ENCODE data around the gene MRPL42.
"Not testable (repeated sequence)": the region's sequence is repeated elsewhere in the genome, so short reads cannot be mapped to it uniquely, and the experiment has no call there.

MRPL42 gene

GRCh38 chr12:93447555-93448290 lies 19.6 kb upstream of the MRPL42 start:
- no peak for DNase-seq (ENCODE audit: low read depth)

GRCh38 chr12:93448796-93449195 lies 18.5 kb upstream of the MRPL42 start:
- no peak for DNase-seq (ENCODE audit: low read depth)

- no peak for DNase-seq (ENCODE audit: low read depth)
Measured at GRCh38 chr12:93449277-93449676, 18.0 kb upstream of the MRPL42 start.

GRCh38 chr12:93451423-93452158 lies 15.7 kb upstream of the MRPL42 start:
- no peak for DNase-seq (ENCODE audit: low read depth)

GRCh38 chr12:93453633-93454032 lies 13.7 kb upstream of the MRPL42 start:
- DNase-seq (ENCODE audit: low read depth) = no peak

GRCh38 chr12:93456077-93456476 lies 11.2 kb upstream of the MRPL42 start:
- DNase-seq (ENCODE audit: low read depth) = no peak

GRCh38 chr12:93459097-93459496 lies 8.2 kb upstream of the MRPL42 start:
- DNase-seq (ENCODE audit: low read depth) = no peak

GRCh38 chr12:93460003-93460402 lies 7.3 kb upstream of the MRPL42 start:
- no peak for DNase-seq (ENCODE audit: low read depth)

- DNase-seq (ENCODE audit: low read depth) = no peak
Measured at GRCh38 chr12:93460902-93461301, 6.4 kb upstream of the MRPL42 start.

GRCh38 chr12:93461503-93461902 lies 5.8 kb upstream of the MRPL42 start:
- no peak for DNase-seq (ENCODE audit: low read depth)

GRCh38 chr12:93465841-93466240 lies 1.5 kb upstream of the MRPL42 start:
- DNase-seq (ENCODE audit: low read depth) = no peak

GRCh38 chr12:93466625-93467350 lies 526 bp upstream of the MRPL42 start:
- no peak for DNase-seq (ENCODE audit: low read depth)

- DNase-seq (ENCODE audit: low read depth) = no peak
Measured at GRCh38 chr12:93468008-93468371, 676 bp downstream of the MRPL42 start.

GRCh38 chr12:93469386-93469785 lies 2.1 kb downstream of the MRPL42 start:
- DNase-seq (ENCODE audit: low read depth) = no peak

- no peak for DNase-seq (ENCODE audit: low read depth)
Measured at GRCh38 chr12:93476555-93476954, 9.2 kb downstream of the MRPL42 start.

- no peak for DNase-seq (ENCODE audit: low read depth)
Measured at GRCh38 chr12:93482721-93483120, 15.4 kb downstream of the MRPL42 start.

- no peak for DNase-seq (ENCODE audit: low read depth)
Measured at GRCh38 chr12:93483151-93483807, 16.0 kb downstream of the MRPL42 start.

GRCh38 chr12:93484315-93484981 lies 17.1 kb downstream of the MRPL42 start:
- no peak for DNase-seq (ENCODE audit: low read depth)

- not testable (repeated sequence) for DNase-seq (ENCODE audit: low read depth)
Measured at GRCh38 chr12:93492808-93493207, 25.5 kb downstream of the MRPL42 start.

GRCh38 chr12:93494096-93494495 lies 26.8 kb downstream of the MRPL42 start:
- DNase-seq (ENCODE audit: low read depth) = no peak

GRCh38 chr12:93497456-93497855 lies 30.1 kb downstream of the MRPL42 start:
- DNase-seq (ENCODE audit: low read depth) = no peak

GRCh38 chr12:93498813-93499212 lies 31.5 kb downstream of the MRPL42 start:
- DNase-seq (ENCODE audit: low read depth) = not testable (repeated sequence)

Data from CMK (cell line).